ENCODE data around the gene NR5A1. TPM values are rescaled to one million over a fixed set of nuclear protein-coding genes. Genes with fewer than 3 reads are reported as not detected.
A peak's percentile ranks its signal among the peaks of the same experiment; 100 is the strongest.

The NR5A1 gene
- total and polyA plus RNA-seq, 2 of the 13 experiments (the other 11 are each of a cell fraction or from before 2014, with no cell fraction given) = 28.9 to 44.7 TPM

DNA sequence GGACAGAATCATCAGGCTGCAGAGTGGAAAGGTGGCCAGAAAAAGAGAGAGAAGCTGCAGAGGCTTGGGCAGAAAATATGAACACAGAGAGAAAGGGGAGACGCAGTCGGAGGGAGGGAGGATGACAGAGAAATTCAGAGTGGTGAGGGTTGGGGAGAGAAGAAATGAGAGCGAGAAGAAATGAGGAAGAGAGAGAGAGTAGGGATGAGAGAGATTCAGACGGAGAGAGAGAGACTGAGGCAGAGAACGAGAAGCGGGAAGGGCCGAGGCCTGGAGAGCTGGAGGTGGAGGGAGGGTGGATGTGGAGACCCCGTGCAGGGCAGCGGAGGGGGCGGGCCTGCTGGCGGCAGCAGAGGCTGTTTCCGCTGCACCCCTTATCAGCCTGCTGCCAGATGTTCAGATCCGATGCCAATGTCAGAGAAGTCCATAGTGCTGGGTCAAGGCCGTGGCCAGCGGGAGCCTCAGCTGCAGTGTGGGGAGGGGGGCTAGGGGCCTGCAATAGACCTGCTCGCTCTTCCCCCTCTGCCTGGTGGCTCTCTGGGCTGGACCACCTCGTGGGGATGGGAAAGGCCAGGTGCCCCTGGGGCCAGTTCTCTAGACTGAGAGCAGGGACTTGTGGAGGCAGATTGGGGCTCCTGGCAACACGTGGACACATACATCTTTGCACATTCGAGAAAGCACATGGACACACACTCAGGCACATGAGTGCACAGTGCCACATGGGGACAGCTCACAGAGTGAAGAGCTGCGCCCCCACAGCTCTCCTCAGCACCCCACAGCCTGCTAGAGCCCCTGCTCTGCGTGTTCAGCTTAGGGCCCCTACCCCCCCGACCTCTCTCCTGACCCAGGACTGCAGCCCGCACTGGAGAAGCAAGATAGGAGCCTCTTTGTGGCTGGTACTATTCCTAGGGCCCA, 4.9 kb upstream of the NR5A1 start (continued):
- TF ChIP-seq, protein P1, sequence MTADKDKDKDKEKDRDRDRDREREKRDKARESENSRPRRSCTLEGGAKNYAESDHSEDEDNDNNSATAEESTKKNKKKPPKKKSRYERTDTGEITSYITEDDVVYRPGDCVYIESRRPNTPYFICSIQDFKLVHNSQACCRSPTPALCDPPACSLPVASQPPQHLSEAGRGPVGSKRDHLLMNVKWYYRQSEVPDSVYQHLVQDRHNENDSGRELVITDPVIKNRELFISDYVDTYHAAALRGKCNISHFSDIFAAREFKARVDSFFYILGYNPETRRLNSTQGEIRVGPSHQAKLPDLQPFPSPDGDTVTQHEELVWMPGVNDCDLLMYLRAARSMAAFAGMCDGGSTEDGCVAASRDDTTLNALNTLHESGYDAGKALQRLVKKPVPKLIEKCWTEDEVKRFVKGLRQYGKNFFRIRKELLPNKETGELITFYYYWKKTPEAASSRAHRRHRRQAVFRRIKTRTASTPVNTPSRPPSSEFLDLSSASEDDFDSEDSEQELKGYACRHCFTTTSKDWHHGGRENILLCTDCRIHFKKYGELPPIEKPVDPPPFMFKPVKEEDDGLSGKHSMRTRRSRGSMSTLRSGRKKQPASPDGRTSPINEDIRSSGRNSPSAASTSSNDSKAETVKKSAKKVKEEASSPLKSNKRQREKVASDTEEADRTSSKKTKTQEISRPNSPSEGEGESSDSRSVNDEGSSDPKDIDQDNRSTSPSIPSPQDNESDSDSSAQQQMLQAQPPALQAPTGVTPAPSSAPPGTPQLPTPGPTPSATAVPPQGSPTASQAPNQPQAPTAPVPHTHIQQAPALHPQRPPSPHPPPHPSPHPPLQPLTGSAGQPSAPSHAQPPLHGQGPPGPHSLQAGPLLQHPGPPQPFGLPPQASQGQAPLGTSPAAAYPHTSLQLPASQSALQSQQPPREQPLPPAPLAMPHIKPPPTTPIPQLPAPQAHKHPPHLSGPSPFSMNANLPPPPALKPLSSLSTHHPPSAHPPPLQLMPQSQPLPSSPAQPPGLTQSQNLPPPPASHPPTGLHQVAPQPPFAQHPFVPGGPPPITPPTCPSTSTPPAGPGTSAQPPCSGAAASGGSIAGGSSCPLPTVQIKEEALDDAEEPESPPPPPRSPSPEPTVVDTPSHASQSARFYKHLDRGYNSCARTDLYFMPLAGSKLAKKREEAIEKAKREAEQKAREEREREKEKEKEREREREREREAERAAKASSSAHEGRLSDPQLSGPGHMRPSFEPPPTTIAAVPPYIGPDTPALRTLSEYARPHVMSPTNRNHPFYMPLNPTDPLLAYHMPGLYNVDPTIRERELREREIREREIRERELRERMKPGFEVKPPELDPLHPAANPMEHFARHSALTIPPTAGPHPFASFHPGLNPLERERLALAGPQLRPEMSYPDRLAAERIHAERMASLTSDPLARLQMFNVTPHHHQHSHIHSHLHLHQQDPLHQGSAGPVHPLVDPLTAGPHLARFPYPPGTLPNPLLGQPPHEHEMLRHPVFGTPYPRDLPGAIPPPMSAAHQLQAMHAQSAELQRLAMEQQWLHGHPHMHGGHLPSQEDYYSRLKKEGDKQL (CRISPR knock-in tag; IDR thresholded peaks at IDR 0.05; ENCODE audit: low read depth) = no peak
- TF ChIP-seq ZNF292 (CRISPR knock-in tag; IDR thresholded peaks at IDR 0.05; ENCODE audit: borderline replicate concordance, low read depth) (peak; percentile 93), IKZF4 (CRISPR knock-in tag; IDR thresholded peaks at IDR 0.05; ENCODE audit: borderline replicate concordance, low read depth, not compliant biosample characterization) (no peak), MAFG (CRISPR knock-in tag; IDR thresholded peaks at IDR 0.05) (no peak), ZBTB38 (CRISPR knock-in tag; IDR thresholded peaks at IDR 0.05) (peak; percentile 81), ZNF20 (CRISPR knock-in tag; IDR thresholded peaks at IDR 0.05) (no peak), PHF8 (CRISPR knock-in tag; IDR thresholded peaks at IDR 0.05) (0 out of 2 replicates have a peak, but pooled peaks have one; percentile 28), ZNF576 (CRISPR knock-in tag; IDR thresholded peaks at IDR 0.05) (no peak), ZNF577 (CRISPR knock-in tag; IDR thresholded peaks at IDR 0.05; ENCODE audit: borderline replicate concordance, low read depth) (no peak), CEBPB (IDR thresholded peaks at IDR 0.05; ENCODE audit: borderline replicate concordance, low read depth, low read length) (no peak), JUND (CRISPR knock-in tag; IDR thresholded peaks at IDR 0.05) (no peak), RCOR2 (CRISPR knock-in tag; IDR thresholded peaks at IDR 0.05) (peak; percentile 68; the same call in 1 of the 2 replicates), SOX5 (CRISPR knock-in tag; IDR thresholded peaks at IDR 0.05; ENCODE audit: borderline replicate concordance) (peak; percentile 53; the same call in 1 of the 2 replicates)
- TF ChIP-seq, protein P2, sequence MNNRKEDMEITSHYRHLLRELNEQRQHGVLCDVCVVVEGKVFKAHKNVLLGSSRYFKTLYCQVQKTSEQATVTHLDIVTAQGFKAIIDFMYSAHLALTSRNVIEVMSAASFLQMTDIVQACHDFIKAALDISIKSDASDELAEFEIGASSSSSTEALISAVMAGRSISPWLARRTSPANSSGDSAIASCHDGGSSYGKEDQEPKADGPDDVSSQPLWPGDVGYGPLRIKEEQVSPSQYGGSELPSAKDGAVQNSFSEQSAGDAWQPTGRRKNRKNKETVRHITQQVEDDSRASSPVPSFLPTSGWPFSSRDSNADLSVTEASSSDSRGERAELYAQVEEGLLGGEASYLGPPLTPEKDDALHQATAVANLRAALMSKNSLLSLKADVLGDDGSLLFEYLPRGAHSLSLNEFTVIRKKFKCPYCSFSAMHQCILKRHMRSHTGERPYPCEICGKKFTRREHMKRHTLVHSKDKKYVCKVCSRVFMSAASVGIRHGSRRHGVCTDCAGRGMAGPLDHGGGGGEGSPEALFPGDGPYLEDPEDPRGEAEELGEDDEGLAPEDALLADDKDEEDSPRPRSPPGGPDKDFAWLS (CRISPR knock-in tag; IDR thresholded peaks at IDR 0.05; ENCODE audit: borderline replicate concordance) = no peak
- TF ChIP-seq, protein P3, sequence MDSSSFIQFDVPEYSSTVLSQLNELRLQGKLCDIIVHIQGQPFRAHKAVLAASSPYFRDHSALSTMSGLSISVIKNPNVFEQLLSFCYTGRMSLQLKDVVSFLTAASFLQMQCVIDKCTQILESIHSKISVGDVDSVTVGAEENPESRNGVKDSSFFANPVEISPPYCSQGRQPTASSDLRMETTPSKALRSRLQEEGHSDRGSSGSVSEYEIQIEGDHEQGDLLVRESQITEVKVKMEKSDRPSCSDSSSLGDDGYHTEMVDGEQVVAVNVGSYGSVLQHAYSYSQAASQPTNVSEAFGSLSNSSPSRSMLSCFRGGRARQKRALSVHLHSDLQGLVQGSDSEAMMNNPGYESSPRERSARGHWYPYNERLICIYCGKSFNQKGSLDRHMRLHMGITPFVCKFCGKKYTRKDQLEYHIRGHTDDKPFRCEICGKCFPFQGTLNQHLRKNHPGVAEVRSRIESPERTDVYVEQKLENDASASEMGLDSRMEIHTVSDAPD (CRISPR knock-in tag; IDR thresholded peaks at IDR 0.05) = no peak
